Measurements from ENCODE around the gene CALHM3.

GRCh38 chr10:103495321-103495720 lies 16.3 kb upstream of the CALHM3 start:
- no peak for TF ChIP-seq CTCF (CRISPR knock-in tag; IDR thresholded peaks at IDR 0.05)
- TF ChIP-seq ZNF709 (CRISPR knock-in tag; IDR thresholded peaks at IDR 0.05) = no peak
- no peak for TF ChIP-seq ZBTB26 (CRISPR knock-in tag; IDR thresholded peaks at IDR 0.05; ENCODE audit: borderline replicate concordance)
- TF ChIP-seq NBN (conservative IDR thresholded peaks at IDR 0.05) = no peak
